Cerebellar nuclear complex (tissue), 1 donor: ENCODE data around the gene PTPRM.

Experiments used
- DNase-seq, 2 experiments: peaks; one replicate each; lab custom pipeline; 2025; lab: John Stamatoyannopoulos, UW

PTPRM gene

DNA sequence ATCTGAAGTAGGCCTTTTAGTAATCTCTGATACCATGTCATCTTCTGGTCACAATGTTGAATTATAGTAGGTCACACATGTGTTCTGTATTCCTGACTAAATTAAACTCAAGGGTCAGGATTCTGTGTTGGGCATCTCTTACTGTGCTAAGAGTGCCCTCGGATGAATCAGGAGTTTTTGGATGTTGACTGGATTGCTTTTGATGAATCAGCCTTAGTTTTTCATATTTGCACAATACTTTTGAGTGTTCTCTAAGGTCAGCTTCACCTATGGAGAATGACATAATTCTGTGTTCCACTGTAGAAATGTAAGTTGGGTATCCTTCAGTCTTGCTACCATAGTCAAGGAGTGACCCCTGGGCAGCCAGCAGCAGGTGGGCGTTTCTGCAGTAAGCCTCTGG lies 190.1 kb downstream of the PTPRM start:
- no peak for DNase-seq

DNA sequence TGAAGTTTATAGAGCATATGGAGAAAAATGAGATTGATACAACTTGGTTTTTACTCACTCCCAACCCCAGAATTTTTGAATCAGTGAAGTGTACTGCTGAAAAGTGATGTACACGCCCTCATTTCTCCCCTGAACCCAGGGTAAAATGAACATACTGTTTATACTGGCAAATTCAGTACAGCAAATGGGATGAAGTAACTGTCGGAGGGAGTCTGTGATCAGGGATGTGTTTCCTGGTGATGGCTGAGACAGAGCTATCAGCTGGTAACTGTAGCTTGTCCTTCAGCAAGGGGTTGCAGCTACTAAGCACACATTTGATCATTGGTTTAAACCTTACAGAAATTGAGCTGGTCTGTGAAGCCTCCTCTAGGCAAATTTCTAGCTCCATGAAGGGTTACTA lies 191.6 kb downstream of the PTPRM start:
- DNase-seq, result no peak

DNA sequence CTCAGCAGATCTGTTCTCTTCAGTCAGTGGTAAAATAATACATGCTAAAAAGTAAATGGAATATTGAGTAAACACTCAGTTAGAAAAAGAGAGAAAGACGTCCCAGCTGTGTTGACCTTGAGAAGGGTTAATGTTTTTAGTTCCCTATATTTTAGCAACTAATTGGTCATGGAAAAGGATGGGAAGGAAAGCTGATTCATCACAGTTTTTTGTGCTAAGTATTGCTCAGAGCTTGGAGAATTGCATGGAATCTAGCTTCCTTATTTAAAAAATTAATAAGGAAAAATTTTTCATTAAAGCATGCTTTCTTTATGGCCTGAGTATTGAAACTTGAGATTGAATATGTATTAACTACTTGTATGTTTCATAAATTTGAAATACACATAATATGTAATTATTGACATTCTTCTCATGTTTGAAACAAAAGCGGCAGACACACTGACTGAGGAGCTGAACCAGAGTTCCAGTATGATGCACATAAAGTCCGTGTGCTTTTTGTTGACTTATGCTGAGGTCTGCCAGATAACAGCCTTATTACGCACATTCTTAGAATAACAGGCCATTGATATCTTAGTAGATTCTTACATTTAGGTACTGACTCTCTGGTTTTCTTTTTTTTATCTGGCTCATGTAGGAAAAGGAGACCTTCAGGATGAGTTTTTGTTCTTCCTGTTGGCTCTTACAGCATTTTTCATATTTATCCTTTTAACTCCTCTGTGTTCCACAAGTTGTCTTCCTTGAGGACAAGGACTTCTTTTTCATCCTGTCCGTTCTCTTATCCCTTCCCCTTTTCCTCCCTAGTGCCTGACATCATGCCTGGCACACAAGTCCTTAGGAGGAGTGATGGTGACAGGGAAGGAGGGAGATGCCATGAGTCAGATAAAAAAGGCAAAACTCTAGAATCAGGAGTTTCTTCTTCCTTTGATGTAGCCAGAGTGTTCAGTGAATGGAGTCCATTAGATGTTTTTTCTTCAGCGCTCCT lies 194.1 kb downstream of the PTPRM start:
- no peak for DNase-seq

DNA sequence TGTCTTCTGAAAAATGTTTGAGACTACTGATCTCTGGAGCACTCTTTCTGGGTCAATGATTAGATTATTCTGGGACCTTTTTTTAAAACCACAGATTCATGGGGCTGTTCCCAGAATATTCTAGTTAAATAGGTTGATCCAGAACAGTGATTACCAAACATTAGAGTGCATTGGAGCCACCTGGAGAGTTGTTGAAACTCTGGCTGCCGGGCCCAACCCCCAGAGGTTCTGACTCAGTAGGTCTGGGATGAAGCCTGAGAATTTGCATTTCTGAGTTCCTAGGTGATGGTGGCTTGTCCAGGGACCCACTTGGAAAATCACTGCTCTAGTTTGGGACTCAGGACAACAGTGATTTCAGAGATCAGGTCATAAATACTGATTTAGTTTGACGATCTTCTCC lies 197.3 kb downstream of the PTPRM start:
- no peak for DNase-seq

DNA sequence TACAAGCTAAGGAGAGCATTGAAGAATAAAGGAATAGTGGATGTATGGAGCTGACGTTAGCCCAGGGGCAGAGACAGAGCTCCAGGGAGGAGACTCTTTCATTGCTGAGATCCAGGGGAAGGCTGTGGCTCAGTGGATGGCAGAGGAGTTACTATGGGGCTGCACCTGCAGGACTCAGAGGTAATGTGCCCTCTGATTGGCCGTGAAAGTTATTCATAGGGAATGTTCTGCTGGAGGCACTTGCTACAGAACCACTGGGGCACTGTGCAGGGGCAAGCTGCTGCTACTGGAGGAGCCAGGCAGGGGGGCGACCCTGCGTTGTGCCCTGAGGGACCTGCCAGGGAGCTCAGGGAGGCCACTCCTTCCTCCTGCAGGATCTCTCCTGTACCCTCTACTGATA lies 199.2 kb downstream of the PTPRM start:
- DNase-seq, result no peak

DNA sequence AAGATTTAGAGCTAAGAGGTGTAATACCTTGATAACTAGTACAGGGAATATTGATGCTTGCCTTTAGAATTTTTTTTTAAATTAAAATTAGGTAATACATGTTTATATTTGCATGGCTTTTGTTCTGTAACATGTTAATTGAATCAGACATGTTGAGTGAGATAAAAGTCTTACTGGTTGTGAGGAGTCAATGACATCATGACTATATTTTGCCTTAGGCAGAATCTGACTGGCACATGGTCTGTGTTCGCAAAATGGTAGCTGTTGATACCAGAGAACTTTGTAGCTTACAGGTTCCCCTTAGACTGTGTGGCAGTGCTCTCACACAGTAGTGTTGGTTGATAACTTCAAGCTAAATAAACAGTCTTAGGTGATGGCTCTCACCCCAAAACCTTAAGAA lies 199.7 kb downstream of the PTPRM start:
- DNase-seq, result no peak

DNA sequence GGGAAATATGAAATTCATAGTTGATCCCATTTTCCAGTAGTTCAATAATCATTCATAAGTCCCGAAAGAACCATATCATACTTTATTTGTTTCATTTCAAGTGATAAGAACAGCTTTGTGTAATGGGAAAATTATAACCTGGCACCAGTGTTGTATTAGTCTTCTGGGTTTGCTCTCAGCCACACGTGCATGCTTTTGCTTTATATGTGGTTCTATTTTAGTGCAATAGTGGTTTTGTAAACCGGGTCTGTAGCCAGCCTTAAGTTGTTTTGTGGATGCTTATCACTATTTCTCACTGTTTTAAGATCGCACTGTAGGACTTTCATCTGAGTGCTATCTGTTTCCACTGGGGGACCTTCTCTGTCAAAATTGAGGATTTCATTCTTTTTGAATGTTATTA lies 203.8 kb downstream of the PTPRM start:
- no peak for DNase-seq

DNA sequence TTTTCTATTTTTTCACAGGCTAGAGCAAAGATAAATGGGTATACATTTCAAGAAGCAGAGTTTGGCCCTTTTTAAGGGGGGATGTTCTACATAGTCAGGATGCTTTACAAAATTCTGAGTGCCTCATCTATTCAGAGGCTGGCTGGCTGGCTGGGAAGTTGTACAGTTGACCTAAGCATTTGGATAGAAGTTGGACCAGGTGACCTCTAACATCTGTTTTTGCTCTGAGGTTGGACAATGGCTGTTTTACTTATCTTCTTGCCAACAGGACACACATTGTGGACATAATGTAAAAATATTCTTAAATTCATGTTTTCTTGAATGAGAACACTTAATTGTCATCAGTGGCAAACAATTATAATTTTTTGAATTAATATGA lies 205.4 kb downstream of the PTPRM start:
- DNase-seq, result no peak

DNA sequence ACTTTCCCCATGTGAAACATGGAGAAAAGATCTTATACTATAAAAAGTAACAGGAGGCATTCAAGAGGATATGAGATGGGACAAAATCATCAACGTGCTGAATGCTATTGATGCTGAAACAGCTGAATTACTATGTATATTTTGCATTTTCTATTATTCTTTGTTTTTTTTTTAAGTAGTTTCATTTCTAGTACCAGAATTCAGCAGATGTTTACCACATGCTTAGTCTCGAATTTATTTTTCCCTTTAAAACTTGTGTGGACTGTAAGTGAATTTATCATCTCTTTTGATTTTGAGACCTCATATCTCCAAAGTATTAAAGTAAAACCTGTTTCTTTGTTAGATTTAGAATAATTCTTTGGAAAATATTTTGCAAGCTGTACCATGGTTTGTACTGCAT lies 205.8 kb downstream of the PTPRM start:
- no peak for DNase-seq

DNA sequence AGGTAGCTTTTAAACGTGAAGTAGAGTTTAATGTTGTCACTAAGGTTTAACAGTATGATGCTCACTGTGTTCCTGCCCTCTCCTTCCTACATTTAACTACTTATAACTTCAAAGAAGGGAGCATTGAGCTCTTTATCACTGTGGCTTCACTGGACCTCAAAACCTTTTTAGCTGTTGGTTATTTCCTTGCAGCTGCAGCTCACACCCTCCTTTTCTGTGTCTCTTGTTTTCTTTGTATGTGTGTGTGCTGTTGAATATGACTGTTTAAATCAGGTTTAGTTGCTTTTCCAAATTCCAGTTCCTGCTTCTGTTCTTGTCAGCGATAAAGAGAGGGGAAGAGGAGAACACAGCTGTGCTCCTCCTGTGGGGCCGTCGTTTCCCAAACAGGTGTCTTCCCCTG lies 208.0 kb downstream of the PTPRM start:
- DNase-seq, result no peak

DNA sequence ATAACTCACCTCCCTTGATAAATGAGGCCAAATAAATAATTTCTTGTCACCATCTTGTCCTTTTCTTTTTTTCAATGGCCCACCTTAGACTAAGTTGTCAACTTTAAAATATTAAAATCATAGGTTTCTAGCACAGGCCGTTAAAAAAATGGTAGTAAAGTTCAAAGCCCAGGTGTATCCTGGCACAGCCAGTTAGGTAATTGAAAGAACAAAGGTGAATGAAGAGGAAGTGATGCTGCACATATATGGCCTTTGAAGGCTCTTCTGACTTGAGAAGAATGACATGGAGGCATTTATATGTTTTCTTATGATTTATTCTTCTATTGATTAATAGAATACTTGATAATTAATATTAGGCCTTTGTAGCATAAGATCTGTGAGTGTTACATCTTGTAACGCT lies 208.7 kb downstream of the PTPRM start:
- DNase-seq, result no peak

DNA sequence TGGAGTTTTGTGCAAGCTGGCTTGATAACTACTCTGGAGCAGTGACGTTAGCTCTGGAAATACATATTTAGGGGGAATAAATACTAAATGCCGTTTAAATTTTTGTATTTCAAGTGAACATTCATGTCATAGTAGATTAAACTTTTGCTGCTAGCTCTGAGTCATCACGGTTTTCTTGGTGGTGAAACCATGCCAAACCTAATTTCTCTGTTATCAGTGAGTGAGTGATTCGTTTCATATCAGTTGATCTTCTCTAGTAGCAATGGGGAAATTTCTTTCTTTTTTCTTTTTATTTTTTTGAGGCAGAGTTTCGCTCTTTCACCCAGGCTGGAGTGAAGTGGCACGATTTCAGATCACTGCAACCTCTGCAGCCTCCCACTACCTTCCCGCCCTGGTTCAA lies 211.1 kb downstream of the PTPRM start:
- no peak for DNase-seq

DNA sequence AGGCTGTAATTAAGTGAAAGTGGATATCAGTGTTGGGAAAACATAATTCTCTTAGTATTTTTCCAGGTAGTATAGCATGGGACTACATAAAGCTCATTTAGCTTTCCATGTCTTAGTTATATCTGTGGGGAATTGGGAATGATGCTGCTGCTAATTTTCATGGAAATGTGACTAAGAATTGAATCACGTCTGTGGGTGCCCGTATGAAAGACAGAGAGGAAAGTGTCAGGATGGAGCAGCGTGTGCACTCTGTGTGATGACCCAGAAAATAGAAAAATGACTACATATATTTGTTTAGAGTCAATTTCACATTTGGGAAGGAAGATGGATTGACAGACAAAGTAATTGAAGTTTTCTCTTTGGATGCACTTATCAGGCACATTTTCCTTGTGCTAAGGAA lies 212.1 kb downstream of the PTPRM start:
- DNase-seq, result no peak

DNA sequence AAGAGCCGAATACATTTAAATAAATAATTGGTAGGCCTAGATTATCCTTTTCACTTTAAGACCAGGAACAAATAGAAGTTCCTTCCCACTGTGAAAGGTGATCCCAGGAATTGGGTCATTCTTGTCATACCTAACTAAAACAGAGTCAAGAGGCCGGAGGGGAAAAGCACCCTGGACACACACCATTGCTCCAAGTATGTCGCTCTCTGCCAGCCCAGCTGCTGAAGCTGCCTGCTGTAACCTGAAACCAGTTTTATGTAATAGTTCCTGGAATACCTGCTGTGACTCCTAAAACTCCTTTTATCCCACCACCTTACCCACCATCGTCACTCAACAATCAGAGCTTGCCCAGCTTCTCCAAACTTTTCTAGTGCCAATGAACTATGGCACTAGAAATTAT lies 217.1 kb downstream of the PTPRM start:
- DNase-seq, result no peak

DNA sequence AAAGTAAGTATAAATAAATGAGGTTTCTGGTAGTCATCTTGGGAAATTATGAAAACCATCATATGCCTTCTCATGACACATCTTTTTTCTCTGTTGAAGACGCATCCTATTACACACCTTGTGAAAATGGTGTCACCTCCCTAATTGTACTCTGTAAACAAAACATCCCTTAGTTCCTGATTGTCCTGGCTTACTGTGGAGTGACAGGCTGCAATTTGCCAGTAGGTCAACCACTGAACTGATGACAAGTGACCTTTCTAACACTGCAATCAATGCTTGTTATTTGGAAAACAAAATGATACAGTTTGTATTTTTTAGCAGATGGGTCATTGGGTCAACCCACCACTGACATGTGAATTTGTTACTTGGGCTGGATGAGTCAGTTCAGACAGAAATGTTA lies 219.5 kb downstream of the PTPRM start:
- no peak for DNase-seq

DNA sequence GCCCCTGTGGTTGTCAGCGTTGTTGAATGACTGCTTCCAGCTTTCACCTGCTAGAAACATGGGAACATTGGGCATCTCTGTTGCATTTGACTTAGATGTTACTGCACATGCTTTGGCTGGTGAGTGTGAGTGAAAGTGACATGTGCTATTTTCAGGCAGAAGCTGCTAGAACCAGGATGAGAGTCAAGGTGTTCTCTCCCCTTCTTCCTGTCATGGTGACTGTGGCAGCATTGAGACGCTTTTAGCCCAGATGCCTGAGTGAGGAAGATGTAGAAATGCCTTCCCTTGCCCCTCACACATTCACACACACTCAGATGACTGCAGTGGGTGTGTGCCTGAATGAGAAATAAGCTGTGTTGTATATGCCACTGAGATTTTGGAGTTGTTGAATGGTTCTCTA lies 220.2 kb downstream of the PTPRM start:
- DNase-seq, result no peak

DNA sequence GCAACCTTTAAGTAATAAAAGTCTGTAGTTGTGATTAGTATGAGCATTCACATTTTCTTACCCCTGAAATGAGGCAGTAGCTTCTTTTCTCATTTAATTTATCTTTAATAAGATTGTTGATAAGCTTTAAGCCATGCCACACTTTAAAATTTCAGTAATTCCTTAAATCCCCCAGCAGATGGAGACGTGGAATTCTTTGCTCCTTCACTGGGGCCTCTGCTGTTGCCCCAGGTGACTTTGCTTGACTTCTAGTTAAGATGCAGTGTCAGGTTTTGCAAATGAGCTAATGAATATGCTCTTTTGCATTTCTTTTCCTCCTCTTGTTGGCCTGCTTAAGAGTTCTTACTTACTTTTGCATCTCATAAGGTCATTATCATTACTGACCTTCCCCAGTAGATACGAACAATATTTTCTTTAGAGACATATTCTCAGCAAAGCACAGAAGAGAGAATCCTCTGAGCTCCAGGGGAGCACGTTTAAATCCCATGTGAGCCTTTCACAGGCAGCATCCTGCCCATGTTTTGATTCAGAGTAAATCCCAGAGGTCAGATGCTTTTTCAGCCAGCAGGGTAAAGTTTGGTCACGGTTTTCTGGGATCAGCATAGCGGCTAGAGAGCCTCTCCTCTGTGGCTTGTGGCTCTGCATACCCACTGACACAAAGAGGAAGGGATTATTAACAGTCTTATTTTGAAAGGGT lies 222.9 kb downstream of the PTPRM start:
- DNase-seq, result no peak

DNA sequence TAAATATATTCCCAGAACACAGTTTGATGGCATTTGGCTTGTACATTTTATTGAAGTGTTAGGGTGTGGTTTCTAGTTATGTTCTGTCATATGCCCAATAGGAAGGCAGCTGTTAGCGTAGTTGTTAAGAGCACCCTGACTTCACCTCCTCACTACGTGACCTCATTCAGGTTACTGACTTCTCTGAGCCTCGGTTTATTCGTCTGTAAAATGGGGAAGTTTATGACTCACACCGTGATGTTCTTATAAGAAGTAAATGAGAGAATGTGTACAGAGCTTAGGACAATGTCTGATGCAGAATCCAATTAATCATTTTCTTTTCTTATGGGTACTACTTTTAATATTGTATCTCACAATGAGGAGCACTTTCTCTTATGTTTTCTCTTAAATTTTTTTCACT lies 226.0 kb downstream of the PTPRM start:
- no peak for DNase-seq

DNA sequence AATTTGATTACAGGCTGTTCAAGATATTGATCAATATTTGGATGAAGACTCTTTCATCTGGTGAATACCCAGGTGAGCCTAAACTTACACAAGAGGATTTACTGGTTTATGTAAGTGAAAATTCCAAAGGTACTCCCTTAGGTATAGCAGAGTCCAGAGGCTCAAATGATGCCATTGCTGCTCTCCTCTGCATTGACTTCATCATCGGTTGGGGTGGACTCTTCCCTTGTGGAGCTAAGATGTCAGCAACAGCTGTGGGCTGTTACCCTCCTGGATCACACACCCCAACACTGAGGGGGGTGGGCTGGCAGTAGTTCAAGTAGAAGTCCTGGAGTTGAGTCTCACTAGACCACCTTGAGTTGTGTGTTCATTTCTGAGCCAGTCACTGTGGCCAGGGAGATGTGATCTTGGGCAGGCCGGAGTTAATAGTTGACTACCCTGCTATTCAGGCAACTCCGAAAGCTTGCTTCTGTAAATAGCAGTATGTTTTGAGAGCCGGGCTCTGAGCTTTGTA lies 236.9 kb downstream of the PTPRM start:
- DNase-seq, result no peak

DNA sequence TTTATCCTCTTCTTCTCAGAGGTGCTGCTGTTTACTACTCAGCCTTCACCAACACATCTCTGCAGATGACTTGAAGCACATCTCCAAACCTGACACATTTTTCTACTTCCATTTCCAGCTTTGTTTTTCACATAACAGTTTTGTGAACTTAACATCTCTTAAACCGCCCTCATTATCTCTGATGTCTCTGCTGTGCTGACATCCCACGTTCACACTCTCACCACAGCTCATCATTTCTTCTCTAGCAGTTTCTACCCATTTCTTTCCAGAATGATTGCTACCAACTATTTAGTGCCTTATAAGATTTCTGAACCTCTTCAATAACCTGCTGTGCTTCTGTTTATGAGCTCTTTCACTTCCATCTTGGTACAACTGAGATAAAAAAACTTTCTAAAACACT lies 238.0 kb downstream of the PTPRM start:
- DNase-seq, result no peak

DNA sequence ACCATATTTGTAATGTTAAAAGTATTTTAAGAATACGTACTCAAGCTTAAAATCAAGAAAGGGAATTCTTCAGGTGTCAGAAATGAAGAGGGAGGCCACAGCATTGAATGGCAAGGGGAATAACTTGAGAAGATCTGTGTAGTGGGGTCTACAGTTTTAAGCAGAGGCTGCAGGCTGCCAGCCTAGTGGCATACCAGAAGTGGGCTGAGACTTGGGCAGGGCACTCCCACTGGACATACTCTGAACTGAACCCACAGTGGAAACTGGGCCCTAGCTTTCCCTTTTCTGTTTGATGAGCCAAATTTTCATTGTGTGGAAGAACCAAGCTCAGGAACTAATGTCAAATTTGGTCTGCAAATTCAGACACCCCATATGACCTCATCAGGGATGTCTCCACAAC lies 238.8 kb downstream of the PTPRM start:
- DNase-seq, result no peak

DNA sequence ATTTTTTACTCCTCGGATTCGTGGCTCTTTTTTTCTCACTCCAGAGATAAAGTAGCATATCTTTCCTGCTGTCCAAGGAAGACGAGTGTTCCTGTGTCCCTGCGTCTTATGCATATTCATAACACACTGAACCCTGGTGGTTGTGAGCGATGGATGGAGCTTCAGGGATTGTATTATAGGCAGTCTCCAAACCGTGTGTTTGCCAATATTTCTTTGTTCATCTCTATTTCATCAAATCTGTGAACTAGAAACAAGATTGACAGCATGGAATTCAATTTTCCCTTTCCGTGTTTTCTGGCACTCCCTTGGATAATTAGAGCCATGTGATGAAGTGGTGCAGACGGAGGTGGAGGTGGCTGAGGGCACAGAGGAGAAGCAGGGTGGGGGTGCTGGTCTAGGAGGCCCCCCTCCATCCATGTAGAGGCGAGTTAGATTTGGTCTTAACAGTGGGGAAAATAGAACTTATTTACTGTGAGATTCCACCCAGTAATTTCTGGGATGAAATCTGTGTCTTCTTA lies 240.9 kb downstream of the PTPRM start:
- DNase-seq, result no peak

DNA sequence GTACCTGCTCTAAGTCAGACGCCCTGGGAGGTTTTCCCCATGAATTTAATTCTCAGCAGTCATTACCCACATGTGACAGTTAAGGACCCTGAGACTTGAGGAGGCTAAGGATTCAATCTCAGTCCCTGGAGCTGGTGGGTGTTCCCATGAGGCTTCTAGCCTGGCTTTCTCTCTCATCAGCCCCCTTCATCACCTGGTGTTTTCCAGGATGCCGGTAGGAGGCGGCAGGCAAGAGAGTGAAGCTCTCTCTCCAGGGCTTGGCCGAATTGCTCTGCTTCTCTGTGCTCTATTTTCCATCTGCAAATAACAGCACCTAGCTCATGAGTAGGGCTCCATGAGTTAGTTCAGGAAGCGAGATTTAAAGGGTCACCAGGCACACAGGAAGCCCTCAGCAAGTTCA lies 241.9 kb downstream of the PTPRM start:
- no peak for DNase-seq
